ENCODE data around the gene DIS3L2.

DIS3L2 gene

DNA sequence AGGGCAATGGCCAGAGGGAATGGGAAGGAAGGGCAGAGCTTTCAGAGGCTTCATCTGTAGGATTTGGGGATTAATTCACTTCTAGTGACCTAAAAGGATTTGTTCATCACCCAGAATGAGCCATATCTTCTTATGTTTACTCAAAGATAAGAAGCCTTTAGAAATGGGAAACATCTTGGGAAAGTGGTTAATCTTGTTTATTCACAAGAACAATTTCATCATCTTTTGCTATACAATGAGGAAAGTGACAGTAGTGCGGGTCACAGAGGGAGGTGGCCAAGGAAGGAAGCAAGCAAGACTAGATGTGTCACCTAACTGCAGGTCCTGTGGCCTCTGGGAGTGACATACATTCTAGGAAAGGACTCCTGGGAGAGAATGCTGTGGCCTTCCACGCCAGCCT is 276.6 kb downstream of the DIS3L2 start:
- no peak for DNase-seq

DNA sequence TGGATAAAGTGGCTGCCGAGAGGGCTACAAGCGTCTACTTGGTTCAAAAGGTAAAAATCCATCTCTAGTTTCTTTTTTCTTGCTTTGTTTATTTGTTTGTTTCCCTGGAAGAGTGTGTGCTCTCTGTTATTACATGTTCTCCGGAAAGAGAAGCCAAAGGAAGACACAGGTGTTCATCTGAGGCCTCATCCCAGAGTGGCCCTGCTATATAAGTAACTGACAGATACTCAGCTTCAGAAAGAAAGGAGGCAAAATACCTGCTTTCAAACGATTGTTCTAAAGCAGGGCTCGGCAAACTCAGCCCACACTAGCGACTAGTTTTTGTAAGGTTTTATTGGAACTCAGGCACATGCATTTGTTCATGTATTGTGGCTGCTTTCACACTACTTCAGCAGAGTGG is 277.1 kb downstream of the DIS3L2 start:
- DNase-seq = no peak

GRCh38 chr2:232239951-232240681 is 278.6 kb downstream of the DIS3L2 start:
- DNase-seq = no peak

GRCh38 chr2:232240906-232241305 is 279.4 kb downstream of the DIS3L2 start:
- no peak for DNase-seq

- no peak for DNase-seq
These were observed 280.8 kb downstream of the DIS3L2 start for GRCh38 chr2:232242316-232242715.

DNA sequence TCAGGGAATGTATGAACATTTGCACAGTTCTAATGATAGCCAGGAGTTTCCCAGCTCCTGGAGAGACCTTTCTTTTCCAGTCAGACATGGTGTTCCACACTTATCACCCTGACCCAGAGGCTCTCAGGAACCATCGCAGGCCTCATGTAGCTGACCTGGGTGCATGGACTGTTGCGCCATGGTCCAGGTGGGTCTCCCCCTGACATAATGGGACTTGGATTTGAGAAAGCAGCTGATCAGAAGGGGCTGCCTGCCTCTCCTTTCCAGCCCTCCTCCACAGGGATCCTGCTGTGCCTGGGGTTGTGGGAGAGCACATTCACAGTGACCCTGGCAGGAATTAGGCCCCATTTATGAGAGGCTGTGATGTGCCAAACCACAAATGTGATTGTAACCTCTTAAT is 283.6 kb downstream of the DIS3L2 start:
- no peak for DNase-seq

DNA sequence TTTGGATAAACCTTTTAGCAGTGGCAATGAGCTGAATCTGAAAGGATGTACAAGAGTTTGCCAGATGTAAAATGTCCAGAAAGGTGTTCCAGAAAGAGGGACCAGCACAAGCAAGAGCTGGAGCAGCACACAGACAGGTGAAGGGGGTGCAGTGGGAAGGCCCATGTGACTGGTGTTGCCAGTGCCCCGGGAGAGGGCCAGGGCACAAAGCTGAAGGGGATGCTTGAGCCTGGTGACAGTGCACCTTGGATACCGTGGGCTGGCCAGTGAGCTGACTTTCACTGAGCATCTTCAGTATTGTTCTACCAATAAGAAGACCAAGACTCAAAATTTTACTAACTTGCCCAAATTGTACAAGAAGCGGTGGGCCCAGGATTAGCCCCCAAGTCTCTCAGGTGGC is 284.7 kb downstream of the DIS3L2 start:
- no peak for DNase-seq

- no peak for DNase-seq
These were observed 287.6 kb downstream of the DIS3L2 start for GRCh38 chr2:232249096-232249495.

DNA sequence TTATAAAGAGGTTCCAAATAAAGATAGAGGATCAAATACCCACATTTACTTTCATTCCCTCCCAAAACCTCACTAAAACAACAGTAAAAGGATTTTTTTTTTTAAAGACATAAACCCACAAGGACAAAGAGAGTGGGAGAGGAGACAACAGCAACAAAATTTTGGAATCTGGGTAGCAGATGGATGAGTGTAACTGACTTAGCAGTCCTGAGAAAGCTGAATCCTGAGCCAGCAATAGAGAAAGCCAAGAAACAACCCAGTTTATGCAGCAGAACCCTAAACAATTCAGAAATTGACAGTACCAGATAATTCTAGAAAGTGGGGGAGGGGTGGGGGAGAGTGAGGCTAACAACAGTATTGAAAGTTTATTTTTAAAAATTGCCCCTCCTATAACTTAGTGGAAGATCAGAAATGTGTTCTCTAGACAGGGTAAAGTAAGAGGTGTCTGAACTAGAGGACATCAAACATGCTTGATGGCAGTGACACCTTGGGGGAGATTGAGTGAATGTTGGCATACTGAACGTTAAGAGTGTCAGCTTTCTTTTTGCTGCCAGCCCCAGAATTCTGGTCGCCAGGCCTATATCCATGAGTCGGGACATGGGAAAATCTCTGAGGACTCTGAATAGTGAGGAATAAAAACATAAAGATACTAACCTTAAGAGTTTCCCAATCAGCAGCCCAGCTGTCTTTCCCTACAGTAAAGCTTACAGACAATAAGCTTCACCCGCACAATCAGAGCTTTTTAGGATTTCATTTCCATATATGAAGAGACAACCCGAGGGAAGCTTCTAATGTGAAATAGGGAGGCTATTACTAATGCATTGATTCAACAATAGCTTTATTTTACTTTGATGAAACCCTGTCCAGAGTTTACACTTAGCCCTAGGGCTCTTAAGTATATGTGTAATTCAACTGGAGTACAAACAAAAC is 289.0 kb downstream of the DIS3L2 start:
- DNase-seq = no peak

DNA sequence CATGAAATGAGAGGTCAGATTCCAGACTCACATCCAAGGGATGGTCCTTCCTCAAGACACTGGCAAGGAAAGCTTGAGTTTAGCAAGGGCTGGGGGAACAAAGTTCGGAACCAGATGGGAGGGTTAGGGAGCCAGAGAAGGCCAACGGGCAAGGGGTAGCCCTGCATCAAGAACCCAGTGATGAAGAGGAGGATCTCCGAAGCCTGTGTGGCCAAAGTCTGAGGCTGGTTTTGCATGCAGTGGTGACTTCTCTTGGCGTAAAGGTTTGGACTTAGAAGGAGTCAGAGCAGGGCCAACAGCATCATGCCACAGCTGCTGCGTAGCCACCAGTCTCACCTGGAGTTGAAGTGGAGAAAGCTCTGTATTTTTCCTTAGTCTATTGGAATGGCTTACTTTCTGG is 293.5 kb downstream of the DIS3L2 start:
- no peak for DNase-seq

DNA sequence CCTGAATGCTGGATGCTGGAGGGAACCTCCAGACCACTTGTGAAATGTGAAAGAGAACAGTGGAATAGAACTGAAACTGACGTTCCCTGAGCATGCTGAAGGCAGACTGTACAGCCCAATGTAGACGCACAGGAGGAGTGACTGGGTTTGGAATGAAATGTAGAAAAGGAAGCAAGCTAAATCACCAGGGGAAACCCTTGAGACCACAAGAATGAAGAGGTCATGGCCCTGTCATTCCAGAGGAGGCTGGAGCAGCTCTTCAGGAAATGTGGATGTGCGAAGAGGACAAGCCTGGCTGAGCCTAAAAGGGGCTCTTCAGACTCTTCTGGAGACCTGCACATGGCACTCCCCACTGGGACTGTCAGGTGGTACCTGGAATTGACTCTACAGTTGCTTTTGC is 298.6 kb downstream of the DIS3L2 start:
- DNase-seq = no peak

DNA sequence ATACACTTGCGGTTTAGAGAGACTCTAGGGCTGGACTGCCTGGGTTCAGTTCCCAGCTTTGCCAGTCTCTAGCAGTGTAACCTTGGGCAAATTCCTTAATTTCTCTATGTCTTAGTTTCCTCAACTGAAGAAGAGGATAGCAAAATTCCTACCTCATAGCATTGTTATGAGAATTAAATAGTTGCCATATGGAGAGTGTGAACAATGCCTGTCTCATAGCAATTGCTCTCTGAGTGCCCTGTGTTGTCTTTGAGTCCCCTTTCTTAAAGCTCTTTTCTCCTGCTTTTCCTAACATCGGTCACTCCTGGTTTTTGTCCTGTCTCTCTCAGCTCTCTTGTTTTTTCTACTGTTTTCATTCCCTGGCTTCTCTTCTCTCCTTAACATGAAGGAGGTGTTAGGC is 300.3 kb downstream of the DIS3L2 start:
- no peak for DNase-seq

DNA sequence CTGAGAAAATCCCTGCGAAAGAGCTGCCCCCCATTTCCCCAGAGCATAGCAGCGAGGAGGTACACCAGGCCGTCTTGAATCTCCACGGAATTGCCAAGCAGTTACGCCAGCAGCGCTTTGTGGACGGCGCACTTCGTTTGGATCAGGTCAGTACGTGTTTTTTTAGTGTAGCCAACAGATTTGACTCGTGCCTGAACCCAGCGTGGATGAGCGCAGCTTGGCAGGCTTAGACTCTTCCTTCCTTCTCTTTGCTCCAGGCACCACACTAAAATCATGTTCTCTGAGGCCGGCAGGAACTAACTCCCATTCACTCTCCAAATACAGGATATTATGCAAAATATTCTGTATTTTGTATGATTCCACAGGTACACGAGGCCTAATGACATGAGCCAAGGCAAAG is 301.8 kb downstream of the DIS3L2 start:
- DNase-seq = no peak

- DNase-seq = no peak
These were observed 302.6 kb downstream of the DIS3L2 start for GRCh38 chr2:232264081-232264480.

DNA sequence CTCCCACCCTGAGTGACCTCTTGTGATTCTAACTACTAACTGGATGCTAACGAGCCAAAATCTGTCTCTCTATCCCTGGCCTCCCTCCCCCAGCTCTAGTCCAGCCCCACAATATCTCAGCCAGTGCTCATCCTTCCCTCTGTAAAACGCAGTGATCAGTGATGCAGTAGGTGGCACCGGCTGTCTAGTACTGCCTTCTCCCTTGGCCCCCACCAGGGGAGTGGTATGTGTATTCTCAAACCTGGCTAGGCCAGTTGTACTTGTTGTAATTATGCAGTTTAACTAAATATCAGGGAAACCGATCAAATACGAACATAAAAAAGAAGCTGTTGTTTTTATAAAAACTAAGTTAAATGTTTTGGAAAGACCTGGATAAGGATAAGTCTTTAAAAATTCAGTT is 303.8 kb downstream of the DIS3L2 start:
- no peak for DNase-seq

DNA sequence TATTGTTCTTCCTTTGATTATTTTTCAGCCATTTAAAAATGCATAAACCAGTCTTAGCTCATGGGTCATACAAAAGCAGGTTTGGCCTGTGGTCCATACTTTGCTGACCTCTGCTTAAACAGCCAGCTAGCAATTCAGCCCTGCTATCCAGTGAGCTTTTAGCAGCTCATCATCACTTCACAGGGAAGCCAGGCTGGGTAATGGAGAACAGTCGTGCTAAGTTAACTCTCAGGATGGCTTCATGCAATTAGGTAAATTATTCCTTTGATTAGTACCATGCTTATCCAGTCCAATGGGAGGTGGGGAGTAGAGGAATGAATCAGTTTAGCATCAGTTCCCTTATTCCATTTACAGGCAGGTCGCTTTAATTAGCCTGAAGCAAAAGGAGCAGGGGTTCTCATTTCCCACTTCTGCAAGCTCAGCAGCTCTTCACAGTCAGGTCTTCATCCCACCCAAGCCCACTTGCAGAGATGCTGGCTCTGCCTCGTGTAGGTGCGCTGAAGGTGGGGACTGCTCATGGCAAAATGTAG is 307.2 kb downstream of the DIS3L2 start:
- no peak for DNase-seq

- no peak for DNase-seq
These were observed 308.4 kb downstream of the DIS3L2 start for GRCh38 chr2:232269867-232270266.

- DNase-seq = no peak
These were observed 312.6 kb downstream of the DIS3L2 start for GRCh38 chr2:232273903-232274643.

GRCh38 chr2:232275670-232276069 is 314.2 kb downstream of the DIS3L2 start:
- no peak for DNase-seq

DNA sequence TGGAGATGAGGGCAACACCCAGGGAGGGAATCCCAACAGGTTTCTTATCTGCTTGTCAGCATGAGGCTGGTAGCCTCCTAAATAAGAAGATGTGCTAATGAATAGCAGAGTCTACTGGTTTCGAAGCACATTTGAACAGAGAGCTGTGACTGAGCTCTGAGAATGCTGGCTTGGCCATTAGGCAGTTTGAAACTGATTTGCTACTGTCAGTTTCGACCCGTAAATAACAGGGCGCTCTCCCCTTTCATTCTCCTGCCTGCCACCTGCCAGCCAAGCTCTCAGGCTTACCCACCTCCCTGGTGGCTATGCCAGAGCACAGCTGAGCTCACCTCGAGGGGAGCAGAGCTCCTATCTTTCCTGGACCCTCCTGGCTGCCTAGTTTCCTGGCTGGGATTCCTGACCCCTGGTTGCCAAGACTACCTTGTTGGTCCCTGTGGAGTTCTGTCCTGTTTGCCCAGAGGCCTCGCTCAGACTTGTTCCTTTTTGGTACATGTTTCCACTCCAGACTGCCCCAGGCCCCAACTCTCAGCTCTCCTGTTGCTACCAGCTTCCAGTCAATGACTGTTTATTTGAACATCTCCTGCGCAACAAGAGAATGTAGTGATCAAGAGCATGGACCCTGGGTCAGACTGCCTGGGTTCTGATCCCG is 314.7 kb downstream of the DIS3L2 start:
- DNase-seq = no peak

DNA sequence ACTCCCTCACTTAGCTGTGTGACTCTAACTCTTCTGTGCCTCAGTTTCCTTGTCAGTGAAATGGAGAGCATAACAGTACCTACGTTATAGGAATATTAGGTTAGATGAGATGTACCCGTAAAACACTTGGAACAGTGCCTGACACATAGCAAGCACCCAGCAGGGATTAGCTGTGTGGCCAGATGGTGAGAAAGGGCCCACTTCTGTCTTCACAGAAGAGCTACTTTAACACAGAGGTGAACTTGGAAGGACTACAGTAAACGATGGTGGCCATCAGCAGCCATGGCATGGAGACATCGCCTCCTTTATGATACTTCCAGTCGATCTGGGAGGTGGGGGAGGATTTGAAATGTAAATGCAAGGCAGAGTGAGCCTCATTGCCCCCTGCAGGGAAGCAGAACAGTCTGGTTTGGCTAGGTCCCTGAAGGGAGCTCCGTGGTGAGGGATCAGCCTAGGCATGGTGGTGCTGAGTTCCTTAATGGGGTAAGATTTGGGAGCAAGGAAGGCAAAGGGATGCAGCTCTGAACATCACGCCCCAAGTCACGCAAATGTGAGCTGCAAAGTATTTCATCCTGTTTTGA is 315.3 kb downstream of the DIS3L2 start:
- DNase-seq = no peak

DNA sequence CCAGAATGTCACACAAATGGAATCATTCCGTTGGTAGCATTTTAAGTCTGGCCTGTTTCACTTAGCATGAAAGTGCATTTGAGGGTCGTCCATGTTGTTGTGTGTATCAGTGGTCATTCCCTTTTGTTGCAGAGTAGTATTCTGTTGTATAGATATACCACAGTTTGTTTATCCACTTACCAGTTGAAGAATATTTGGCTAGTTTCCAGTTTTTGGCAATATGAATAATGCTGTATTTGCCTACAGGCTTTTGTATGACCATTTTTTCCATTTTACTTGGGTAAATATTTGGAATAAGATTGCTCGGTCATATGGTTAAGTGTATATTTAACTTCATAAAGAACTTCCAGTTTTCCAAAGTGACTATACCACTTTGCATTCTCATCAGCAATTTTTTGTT is 317.0 kb downstream of the DIS3L2 start:
- DNase-seq = no peak
